ENCODE measurements around the gene KRTAP12-3.

DNA sequence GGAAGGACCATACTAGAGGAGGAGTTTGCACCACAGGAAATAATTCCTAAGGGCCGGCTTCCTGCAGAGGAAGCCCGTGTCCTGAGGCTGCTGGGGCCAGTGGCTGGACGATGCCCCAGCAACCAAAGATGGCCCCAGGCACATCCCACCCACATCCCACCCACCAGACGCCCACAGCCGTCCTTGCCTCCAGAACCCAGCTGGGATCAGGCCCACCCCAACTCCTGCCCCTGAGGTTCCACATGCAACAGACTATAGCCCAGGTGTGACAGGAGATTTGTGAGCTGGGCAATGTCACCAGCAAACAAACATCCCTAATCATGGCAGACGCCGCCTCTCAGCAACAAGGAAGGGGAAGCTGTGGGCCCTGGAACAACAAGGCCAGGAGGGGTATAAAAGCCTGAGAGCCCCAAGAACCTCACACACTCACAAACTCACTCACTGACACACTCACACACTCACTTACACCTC is 31.0 kb upstream of the KRTAP12-3 start, which contains the start of gene KRTAP10-9:
- TF ChIP-seq, protein P1, sequence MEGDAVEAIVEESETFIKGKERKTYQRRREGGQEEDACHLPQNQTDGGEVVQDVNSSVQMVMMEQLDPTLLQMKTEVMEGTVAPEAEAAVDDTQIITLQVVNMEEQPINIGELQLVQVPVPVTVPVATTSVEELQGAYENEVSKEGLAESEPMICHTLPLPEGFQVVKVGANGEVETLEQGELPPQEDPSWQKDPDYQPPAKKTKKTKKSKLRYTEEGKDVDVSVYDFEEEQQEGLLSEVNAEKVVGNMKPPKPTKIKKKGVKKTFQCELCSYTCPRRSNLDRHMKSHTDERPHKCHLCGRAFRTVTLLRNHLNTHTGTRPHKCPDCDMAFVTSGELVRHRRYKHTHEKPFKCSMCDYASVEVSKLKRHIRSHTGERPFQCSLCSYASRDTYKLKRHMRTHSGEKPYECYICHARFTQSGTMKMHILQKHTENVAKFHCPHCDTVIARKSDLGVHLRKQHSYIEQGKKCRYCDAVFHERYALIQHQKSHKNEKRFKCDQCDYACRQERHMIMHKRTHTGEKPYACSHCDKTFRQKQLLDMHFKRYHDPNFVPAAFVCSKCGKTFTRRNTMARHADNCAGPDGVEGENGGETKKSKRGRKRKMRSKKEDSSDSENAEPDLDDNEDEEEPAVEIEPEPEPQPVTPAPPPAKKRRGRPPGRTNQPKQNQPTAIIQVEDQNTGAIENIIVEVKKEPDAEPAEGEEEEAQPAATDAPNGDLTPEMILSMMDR (IDR thresholded peaks at IDR 0.05; ENCODE audit: poor library complexity, severe bottlenecking) = no peak
- TF ChIP-seq TAF1 (IDR thresholded peaks at IDR 0.05; ENCODE audit: low read depth) (no peak), MXI1 (conservative IDR thresholded peaks at IDR 0.05; ENCODE audit: poor library complexity, severe bottlenecking) (no peak), POLR2AphosphoS5 (IDR thresholded peaks at IDR 0.05) (no peak), EZH2 (IDR thresholded peaks at IDR 0.05; ENCODE audit: borderline replicate concordance, insufficient read depth, low read length, poor library complexity, severe bottlenecking) (no peak), EP300 (conservative IDR thresholded peaks at IDR 0.05; ENCODE audit: poor library complexity, severe bottlenecking) (no peak)

Data from neural cell (in vitro differentiated cells).